Measurements from ENCODE around the gene DNALI1. TPM values are rescaled to one million over a fixed set of nuclear protein-coding genes. Genes with fewer than 3 reads are reported as not detected.

Gene DNALI1
- total and polyA plus RNA-seq, 2 donors (not counting 3 experiments of a cell fraction or from before 2014, with no cell fraction given), result 5.2 to 8.1 TPM

- no TSS peak for BruUV-seq (replicated peaks)
- Histone ChIP-seq H3K27me3 (ENCODE audit: control insufficient read depth in 2 of 2, insufficient read depth in 2 of 2, low read length in 2 of 2) (peaks cover 19 to 20% of the 10 kb centered on the region in 2 experiments), H3K36me3 (ENCODE audit: control insufficient read depth in 2 of 2, extremely low read depth in 1 of 2, insufficient read depth in 2 of 2, low read length in 2 of 2) (no peaks in the 10 kb centered on the region), H4K20me1 (replicated peaks; ENCODE audit: control insufficient read depth, extremely low read depth, insufficient read depth, low read length) (no peaks in the 10 kb centered on the region), H3K27ac (ENCODE audit: insufficient read depth, low read depth, low read length) (no peak overlapping the region), H3K4me3 (replicated peaks in 1 of 3; ENCODE audit: insufficient read depth in 1 of 3, low read depth in 1 of 3, low read length in 3 of 3) (no peak overlapping the region), H2AFZ (ENCODE audit: low read depth, low read length) (no peak overlapping the region), H3K4me2 (ENCODE audit: insufficient read depth, low read length) (no peak overlapping the region), H3K9me3 (replicated peaks; ENCODE audit: control insufficient read depth, insufficient read depth, low read length) (no peaks in the 10 kb centered on the region), H3K4me1 (ENCODE audit: control insufficient read depth, extremely low read depth, insufficient read depth, low read length) (no peaks in the 10 kb centered on the region), H3K79me2 (ENCODE audit: control insufficient read depth, insufficient read depth, low read length) (no peaks in the 10 kb centered on the region), H3K9ac (replicated peaks; ENCODE audit: extremely low read depth, insufficient read depth, low read length) (no peak overlapping the region), H3K9me1 (replicated peaks; ENCODE audit: control insufficient read depth, extremely low read depth, insufficient read depth, low read length) (no peaks in the 10 kb centered on the region)
- FAIRE-seq, result no peak
- CTCF ChIA-PET, result interaction anchor here (1.6 kb wide), 1 partner anchor 9 kb away, joined by 7 read pairs; no protein-coding TSS in a partner anchor
- intact Hi-C loops (cut with micrococcal nuclease) (no loop called here), dilution Hi-C loops (cut with MboI; ENCODE audit: extremely low pct_ligation_motif_present, low sequenced_read_pairs) (no loop called here)
- no peak for DNase-seq (ENCODE audit: low read depth, low spot score)
- POLR2A ChIA-PET, result no interaction called here
- TF ChIP-seq, protein P1, sequence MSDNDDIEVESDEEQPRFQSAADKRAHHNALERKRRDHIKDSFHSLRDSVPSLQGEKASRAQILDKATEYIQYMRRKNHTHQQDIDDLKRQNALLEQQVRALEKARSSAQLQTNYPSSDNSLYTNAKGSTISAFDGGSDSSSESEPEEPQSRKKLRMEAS (IDR thresholded peaks at IDR 0.05; ENCODE audit: insufficient read depth, insufficient read length), result no peak
- no peak for TF ChIP-seq POLR2AphosphoS5 (IDR thresholded peaks at IDR 0.05; ENCODE audit: insufficient read depth, low read depth, low read length)
- no peak for TF ChIP-seq POLR2A (IDR thresholded peaks at IDR 0.05; ENCODE audit: low read depth, low read length)
- no peak for TF ChIP-seq CTCF (IDR thresholded peaks at IDR 0.05; ENCODE audit: extremely low read depth in 1 of 2, insufficient read depth in 1 of 2, low read depth in 1 of 2, low read length in 2 of 2)
- TF ChIP-seq MYC (IDR thresholded peaks at IDR 0.05; ENCODE audit: low read depth, low read length), result no peak
- no peak for TF ChIP-seq EZH2 (IDR thresholded peaks at IDR 0.05; ENCODE audit: borderline replicate concordance, low read depth, low read length, severe bottlenecking)
- no peak for TF ChIP-seq JUN (IDR thresholded peaks at IDR 0.05; ENCODE audit: borderline replicate concordance, insufficient read depth, insufficient read length, low read depth)
- no peak for TF ChIP-seq FOS (IDR thresholded peaks at IDR 0.05; ENCODE audit: borderline replicate concordance, insufficient read depth, low read length)
- no peak for TF ChIP-seq GATA2 (IDR thresholded peaks at IDR 0.05; ENCODE audit: insufficient read depth, insufficient read length, low read depth, low read length)
Measured at GRCh38 chr1:37612186-37612585, 55.4 kb downstream of the DNALI1 start.
